Measurements from ENCODE around the gene CNTNAP5.

GRCh38 chr2:124586210-124586609 lies 561.1 kb downstream of the CNTNAP5 start:
- TF ChIP-seq REST (IDR thresholded peaks at IDR 0.05) (no peak), CTCF (IDR thresholded peaks at IDR 0.05; ENCODE audit: low read depth, low read length, missing input control) (no peak), HNF4A (conservative IDR thresholded peaks at IDR 0.05) (no peak), YY1 (IDR thresholded peaks at IDR 0.05) (no peak), RAD21 (IDR thresholded peaks at IDR 0.05) (no peak), RXRA (IDR thresholded peaks at IDR 0.05) (no peak), EGR1 (IDR thresholded peaks at IDR 0.05; ENCODE audit: low read depth in 2 of 2) (no peak), GABPA (IDR thresholded peaks at IDR 0.05 in 1 of 2, conservative IDR thresholded peaks at IDR 0.05 in 1 of 2) (no peak), MAX (IDR thresholded peaks at IDR 0.05) (no peak), TAF1 (conservative IDR thresholded peaks at IDR 0.05) (no peak)
